Measurements from ENCODE around the gene USP6NL. TPM values are rescaled to one million over a fixed set of nuclear protein-coding genes. Genes with fewer than 3 reads are reported as not detected.

The USP6NL gene
- total RNA-seq, 1 experiment from 2014 or later, result 21.4 TPM

- Mint-ChIP-seq H3K4me1 (peaks cover 60% of the 10 kb centered on the region), H3K27ac (peak overlapping the region; percentile 89), H3K4me3 (no peak overlapping the region), H3K9me3 (peaks cover 14% of the 10 kb centered on the region), H3K27me3 (ENCODE audit: low read depth) (no peaks in the 10 kb centered on the region), H3K36me3 (peaks cover 15% of the 10 kb centered on the region; the same call in 1 of the 2 replicates)
- ChIA-PET CTCF (no interaction called here), POLR2A (no interaction called here)
- ATAC-seq (peak; percentile 71), DNase-seq (ENCODE audit: low spot score) (no peak)
- TF ChIP-seq ATF3 (CRISPR knock-in tag; conservative IDR thresholded peaks at IDR 0.05) (no peak), CDX4 (CRISPR knock-in tag; IDR thresholded peaks at IDR 0.05; ENCODE audit: borderline replicate concordance) (no peak), KAT7 (CRISPR knock-in tag; IDR thresholded peaks at IDR 0.05; ENCODE audit: borderline replicate concordance) (no peak), CBFB (CRISPR knock-in tag; IDR thresholded peaks at IDR 0.05; ENCODE audit: low read depth) (no peak), EMX1 (CRISPR knock-in tag; IDR thresholded peaks at IDR 0.05) (no peak), SMAD4 (CRISPR knock-in tag; IDR thresholded peaks at IDR 0.05) (no peak), JAZF1 (CRISPR knock-in tag; IDR thresholded peaks at IDR 0.05) (no peak), NFYB (CRISPR knock-in tag; conservative IDR thresholded peaks at IDR 0.05; ENCODE audit: low read depth) (no peak), ZSCAN18 (CRISPR knock-in tag; IDR thresholded peaks at IDR 0.05) (no peak), ARID4B (CRISPR knock-in tag; IDR thresholded peaks at IDR 0.05; ENCODE audit: borderline replicate concordance) (no peak), ZNF512 (CRISPR knock-in tag; IDR thresholded peaks at IDR 0.05; ENCODE audit: borderline replicate concordance) (no peak)
These were observed 7.7 kb downstream of the USP6NL start for GRCh38 chr10:11603741-11604140.

- no peak for ATAC-seq
- no peak for DNase-seq (ENCODE audit: low spot score)
- TF ChIP-seq SOX15 (CRISPR knock-in tag; IDR thresholded peaks at IDR 0.05) (no peak), GABPB1 (CRISPR knock-in tag; IDR thresholded peaks at IDR 0.05) (peak; percentile 84)
- no peaks in the 10 kb centered on the region for H3K27me3 Mint-ChIP-seq (ENCODE audit: low read depth)
- H3K27ac Mint-ChIP-seq, result peak overlapping the region; percentile 58
- H3K9me3 Mint-ChIP-seq, result peaks cover 14% of the 10 kb centered on the region
- POLR2A ChIA-PET, result no interaction called here
- H3K4me3 Mint-ChIP-seq, result peak overlapping the region; percentile 37
- peaks cover 55% of the 10 kb centered on the region for H3K4me1 Mint-ChIP-seq
- CTCF ChIA-PET, result no interaction called here
- peaks cover 15% of the 10 kb centered on the region; the same call in 1 of the 2 replicates for H3K36me3 Mint-ChIP-seq
These were observed 8.4 kb downstream of the USP6NL start for GRCh38 chr10:11602919-11603523.

GRCh38 chr10:11602358-11602757 is 9.1 kb downstream of the USP6NL start:
- Mint-ChIP-seq H3K27ac (no peak overlapping the region), H3K27me3 (ENCODE audit: low read depth) (no peaks in the 10 kb centered on the region), H3K4me3 (no peak overlapping the region), H3K36me3 (peaks cover 15% of the 10 kb centered on the region; the same call in 1 of the 2 replicates), H3K9me3 (peaks cover 14% of the 10 kb centered on the region), H3K4me1 (peaks cover 52% of the 10 kb centered on the region)
- ChIA-PET CTCF (no interaction called here), POLR2A (no interaction called here)
- ATAC-seq (no peak), DNase-seq (ENCODE audit: low spot score) (no peak)
- TF ChIP-seq MYBL2 (CRISPR knock-in tag; IDR thresholded peaks at IDR 0.05) (no peak), ZNF263 (CRISPR knock-in tag; IDR thresholded peaks at IDR 0.05; ENCODE audit: low read depth) (no peak), SOX15 (CRISPR knock-in tag; IDR thresholded peaks at IDR 0.05) (no peak), NR2C2 (CRISPR knock-in tag; IDR thresholded peaks at IDR 0.05) (no peak), ESRRA (CRISPR knock-in tag; IDR thresholded peaks at IDR 0.05; ENCODE audit: borderline replicate concordance) (no peak), ATF3 (CRISPR knock-in tag; conservative IDR thresholded peaks at IDR 0.05) (no peak), ZSCAN18 (CRISPR knock-in tag; IDR thresholded peaks at IDR 0.05) (no peak), ERG (CRISPR knock-in tag; IDR thresholded peaks at IDR 0.05) (no peak), RORB (CRISPR knock-in tag; IDR thresholded peaks at IDR 0.05) (no peak)
